Caki2 (cell line): ENCODE data around the gene RNASE8. TPM values are rescaled to one million over a fixed set of nuclear protein-coding genes. Genes with fewer than 3 reads are reported as not detected.

Experiments used
- DNase-seq: peaks from one replicate; pipeline ENCODE4 v3.0.0-alpha.2; 2015; ENCODE audit warnings: low read depth
- in situ Hi-C: cut with HindIII; loops from 2 replicates; pipeline ENCODE4 v1.10.0; 2016; ENCODE audit warnings: low sequenced_read_pairs, low pct_unique_long_range_greater_than_20kb, mixed read lengths
- total RNA-seq: library from RNA; depleted of rRNA; stranded (reverse); fragments of >200 nt; shearing (Covaris generic); gene quantifications from 2 replicates; pipeline ENCODE4 v1.2.3, GENCODE V29; 2014; ENCODE audit warnings: low replicate concordance

Gene RNASE8
- total RNA-seq, 1 experiment from 2014 or later, result not detected

DNA sequence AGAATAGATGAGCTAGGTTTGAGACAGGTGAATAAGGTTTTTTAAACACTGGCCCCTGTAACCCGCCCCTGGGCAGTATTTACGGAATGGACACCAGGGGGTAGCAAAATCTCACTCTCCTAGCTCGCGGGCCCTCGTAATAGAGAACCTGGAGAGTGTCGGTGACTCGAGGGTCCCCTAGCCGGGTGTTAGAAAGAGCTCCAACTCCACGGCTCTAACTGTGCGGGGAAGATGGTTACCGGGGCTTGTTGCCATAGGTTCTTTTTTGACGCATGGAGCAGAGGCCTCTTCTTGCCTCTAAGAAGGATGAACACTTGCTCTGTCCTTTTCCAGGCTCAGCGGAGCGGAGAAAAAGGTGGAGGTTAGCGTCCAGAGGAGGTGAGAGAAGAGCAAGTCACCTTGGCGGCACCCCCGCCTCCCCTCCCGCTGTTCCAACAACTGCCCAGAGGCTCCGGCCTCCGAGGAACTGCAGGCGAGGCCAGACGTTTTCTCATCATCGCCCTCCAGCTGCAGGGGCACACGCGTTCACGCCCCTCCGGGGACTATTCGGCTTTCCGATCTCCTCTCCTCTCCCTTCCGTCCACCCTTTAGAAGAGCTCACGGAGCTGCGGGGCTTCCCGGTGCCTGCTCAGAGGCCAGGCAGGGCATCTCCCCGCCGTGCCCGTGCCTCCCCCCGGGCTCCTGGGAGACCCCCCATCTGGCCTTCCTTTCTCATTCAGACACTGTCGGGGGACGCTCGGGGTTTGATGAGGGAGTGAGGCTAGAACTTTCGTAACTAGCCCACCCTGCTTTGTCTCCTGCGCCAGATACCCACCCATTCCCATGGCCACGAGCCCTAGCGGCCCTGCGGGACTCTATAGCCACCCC, 11.1 kb downstream of the RNASE8 start:
- in situ Hi-C loops, result no loop called here
- DNase-seq, result no peak

DNA sequence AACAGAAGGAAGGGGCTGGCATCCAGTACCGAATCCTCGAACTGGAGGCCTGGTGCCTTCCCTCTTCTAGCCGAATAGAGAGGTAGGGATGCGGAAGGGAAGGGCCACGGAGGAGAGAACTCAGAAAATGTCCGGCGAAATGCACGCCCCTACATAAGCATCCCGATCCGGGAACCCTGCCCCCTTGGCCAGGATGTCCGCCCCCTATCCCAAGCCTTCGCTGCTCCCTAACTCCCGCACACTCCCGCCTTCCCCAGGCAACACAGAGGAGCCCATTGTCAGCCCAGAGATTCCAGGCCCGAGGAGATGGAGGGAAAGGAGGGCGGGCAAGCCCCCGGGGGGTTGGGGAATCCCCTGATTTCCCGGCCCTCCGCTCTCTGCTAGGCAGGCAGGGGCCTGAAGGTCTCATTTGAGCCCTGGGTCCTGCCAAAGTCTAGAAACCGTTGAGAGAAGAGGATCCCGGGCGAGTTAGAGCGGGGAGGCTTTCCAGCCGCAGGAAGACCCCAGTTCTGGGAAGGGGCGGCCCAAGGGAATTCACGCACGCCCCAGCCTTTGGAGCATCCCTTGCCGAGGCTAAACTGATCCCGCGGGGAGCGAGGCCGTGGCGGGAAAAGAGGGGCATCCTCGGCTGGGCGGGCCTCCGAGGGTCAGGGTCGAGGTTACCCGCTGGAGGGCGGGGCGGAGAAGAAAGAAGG, 11.9 kb downstream of the RNASE8 start:
- in situ Hi-C loops, result no loop called here
- DNase-seq, result no peak

DNA sequence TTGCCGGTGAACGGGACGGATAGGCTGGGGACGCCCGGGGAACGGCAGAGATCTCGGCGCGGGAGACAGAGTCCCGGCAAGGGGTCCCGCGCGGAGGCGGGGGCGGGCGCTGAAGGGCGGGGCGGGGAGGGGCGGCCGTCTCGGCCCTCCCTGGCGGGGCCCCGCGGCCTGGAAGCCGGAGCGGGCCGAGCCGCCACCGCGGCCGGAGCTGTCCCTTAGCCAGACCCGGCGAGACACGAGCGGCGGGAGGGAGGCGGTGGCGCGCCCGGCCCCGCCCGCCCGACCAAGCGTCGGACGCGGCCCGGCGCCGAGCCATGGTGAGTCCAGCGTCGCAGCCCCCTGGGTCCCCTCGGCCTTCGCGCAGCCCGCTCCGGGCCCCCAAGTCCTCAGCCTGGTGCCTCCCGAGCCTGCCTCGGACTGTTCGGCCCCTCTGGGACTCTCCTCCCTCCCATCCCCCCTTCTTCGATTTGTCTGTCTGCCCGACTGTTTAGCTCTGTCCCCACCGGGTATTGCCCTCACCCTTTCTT, 12.5 kb downstream of the RNASE8 start, which contains the start of gene ARHGEF40:
Gene ARHGEF40, plus strand, starts transcription at position 222 of the 527 bp plus-strand sequence. Its CDS starts 93 bp downstream, at position 315.
- in situ Hi-C loops, result no loop called here
- peak; percentile 57 for DNase-seq

DNA sequence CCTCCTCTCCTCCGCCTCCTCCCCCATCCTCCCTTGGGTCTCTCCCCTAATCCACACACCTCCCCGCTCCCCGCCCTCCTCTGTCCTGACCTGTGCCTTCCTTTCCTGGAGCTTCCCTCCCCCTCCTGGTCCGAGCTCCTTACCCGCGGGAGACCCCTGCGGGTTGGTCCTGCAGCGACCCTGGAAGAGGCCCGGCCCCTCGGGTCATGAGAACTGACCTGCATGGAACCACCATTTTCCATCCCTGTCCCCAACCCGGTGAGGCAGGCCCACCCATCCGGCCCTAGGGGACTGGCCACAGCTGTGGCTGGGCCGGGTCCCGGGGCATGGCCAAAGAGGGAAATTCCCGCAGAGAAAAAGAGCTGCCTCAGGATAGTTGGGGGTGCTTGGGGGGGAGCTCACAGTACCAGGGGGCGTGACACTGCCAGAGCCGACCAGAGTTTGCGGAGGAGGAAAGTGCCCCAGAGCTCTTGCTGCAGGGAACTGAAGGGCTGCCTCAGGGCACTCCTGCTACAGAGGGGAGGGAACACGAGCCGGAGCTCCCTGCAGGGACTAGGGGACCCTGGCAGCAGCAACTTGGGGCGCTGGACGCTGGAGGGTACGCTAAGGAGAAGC, 13.1 kb downstream of the RNASE8 start:
- in situ Hi-C loops, result no loop called here
- DNase-seq, result peak; percentile 58

DNA sequence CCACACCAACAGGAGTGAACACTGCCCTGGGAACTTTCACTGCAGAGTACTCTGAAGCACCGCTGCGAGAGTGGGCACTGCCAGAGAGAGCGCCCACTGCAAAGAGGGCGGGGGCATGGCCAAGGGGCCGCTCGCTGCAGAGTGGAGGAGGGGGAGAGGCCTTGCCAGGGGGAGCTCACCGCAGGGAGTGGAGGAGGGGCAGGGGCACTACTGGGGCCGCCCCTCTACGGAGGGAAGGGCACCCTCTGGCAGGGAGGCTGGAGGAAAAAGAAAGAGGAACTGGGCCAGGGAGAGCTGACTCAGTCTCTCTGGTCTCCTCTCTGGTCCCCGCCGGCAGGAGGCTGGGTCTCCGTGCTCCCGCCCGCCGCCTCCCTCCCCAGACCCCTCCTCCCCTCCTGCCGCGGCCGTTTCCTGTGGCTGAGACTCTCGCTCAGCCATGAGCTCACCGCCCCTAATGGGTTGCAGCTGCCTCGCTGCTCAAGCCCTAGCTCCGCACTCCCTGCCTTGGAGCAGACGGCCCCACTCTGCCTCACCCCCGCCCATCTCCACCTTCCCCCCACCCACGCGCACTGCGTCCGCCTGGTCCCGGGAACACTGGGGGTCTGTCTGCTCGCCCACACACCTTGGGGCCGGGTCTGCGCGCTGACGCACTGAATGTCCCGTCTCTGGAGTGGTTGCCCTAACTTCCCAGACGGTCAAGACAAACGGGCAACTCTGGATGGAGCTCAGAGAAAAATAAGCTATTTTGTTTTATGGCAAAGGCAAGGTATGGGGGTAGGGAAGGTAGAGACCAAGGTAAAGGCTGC, 13.8 kb downstream of the RNASE8 start:
- in situ Hi-C loops, result no loop called here
- peak; percentile 77 for DNase-seq

DNA sequence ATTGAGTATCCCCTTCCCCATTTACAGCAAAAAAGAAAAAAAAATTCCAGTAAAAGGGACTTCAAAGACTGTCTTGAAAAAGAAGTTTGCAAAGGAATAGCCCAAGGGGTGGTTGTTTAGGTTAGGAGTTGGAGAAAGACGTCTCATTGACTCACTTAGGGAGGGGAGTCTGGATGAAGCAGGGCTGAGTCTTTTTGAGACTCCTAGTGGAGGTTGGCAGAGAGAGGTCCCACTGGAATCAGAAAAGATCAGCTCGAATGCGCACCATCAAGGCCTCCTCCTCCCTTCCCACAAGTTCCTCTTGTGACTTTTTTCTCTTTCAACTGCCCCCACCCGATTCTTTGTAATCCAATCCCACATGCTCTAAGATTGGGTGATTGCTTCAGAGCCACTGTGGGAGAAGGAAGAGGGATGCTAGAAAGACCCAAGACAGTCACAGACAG, 14.4 kb downstream of the RNASE8 start:
- in situ Hi-C loops, result no loop called here
- no peak for DNase-seq

DNA sequence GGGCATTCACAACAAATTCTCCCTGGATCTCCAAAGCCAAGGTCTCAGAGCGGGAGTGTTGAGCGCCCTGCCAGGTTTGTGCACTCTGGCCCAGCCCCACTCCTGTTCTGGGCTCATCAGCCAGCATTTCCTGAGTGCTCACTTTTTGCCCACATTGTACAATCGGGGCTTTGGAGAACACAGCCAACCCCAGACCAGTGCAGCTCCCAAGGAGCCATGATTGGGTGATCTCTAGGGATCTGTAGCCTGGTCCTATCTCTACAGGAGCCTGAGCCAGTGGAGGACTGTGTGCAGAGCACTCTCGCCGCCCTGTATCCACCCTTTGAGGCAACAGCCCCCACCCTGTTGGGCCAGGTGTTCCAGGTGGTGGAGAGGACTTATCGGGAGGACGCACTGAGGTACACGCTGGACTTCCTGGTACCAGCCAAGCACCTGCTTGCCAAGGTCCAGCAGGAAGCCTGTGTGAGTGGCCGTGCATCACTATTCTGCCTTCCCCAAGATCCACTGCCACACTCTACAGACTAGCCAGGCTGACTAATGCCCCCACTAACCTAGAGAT, 15.2 kb downstream of the RNASE8 start:
- in situ Hi-C loops, result no loop called here
- DNase-seq, result no peak

DNA sequence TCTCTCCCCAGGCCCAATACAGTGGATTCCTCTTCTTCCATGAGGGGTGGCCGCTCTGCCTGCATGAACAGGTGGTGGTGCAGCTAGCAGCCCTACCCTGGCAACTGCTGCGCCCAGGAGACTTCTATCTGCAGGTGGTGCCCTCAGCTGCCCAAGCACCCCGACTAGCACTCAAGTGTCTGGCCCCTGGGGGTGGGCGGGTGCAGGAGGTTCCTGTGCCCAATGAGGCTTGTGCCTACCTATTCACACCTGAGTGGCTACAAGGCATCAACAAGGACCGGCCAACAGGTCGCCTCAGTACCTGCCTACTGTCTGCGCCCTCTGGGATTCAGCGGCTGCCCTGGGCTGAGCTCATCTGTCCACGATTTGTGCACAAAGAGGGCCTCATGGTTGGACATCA, 16.3 kb downstream of the RNASE8 start:
- in situ Hi-C loops, result no loop called here
- no peak for DNase-seq

DNA sequence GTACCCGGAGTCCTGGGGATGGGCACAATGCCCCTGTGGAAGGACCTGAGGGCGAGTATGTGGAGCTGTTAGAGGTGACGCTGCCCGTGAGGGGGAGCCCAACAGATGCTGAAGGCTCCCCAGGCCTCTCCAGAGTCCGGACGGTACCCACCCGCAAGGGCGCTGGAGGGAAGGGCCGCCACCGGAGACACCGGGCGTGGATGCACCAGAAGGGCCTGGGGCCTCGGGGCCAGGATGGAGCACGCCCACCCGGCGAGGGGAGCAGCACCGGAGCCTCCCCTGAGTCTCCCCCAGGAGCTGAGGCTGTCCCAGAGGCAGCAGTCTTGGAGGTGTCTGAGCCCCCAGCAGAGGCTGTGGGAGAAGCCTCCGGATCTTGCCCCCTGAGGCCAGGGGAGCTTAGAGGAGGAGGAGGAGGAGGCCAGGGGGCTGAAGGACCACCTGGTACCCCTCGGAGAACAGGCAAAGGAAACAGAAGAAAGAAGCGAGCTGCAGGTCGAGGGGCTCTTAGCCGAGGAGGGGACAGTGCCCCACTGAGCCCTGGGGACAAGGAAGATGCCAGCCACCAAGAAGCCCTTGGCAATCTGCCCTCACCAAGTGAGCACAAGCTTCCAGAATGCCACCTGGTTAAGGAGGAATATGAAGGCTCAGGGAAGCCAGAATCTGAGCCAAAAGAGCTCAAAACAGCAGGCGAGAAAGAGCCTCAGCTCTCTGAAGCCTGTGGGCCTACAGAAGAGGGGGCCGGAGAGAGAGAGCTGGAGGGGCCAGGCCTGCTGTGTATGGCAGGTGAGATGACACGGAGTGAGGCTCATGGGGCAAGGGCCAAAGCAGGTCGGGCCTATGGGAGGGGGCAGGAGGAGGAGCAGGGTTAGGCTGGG, 17.0 kb downstream of the RNASE8 start:
- DNase-seq, result no peak
- in situ Hi-C loops, result no loop called here

DNA sequence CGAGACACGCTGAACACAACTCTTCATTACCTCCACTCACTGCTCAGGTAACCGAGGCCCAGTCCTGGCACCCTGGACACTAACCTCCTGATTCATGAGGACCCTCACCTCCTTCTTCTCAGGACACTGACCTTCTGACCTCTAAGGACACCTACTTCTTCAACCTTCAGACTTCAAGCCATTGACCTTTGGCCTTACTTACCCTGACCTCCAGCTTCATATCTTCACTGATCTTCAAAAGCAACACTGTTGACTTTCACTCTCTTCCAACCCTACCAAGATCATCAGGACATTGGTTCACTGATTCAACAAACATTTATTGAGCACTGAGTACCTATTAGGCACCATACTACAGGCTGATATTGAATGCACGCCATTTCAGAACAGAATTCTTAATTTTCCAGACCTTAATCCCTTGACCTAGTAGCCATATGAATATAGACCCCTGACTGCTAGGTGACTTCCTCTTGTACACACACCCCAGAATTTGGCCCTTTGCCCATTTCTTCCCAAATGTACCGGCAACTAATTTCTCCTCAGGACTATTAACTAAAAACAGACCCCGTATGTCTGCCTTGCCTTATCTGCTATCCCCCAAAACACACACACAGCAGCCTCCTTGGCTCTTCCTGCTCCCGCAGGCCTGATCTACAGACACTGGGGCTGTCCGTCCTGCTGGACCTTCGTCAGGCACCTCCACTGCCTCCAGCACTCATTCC, 18.3 kb downstream of the RNASE8 start:
- in situ Hi-C loops, result no loop called here
- DNase-seq, result no peak

DNA sequence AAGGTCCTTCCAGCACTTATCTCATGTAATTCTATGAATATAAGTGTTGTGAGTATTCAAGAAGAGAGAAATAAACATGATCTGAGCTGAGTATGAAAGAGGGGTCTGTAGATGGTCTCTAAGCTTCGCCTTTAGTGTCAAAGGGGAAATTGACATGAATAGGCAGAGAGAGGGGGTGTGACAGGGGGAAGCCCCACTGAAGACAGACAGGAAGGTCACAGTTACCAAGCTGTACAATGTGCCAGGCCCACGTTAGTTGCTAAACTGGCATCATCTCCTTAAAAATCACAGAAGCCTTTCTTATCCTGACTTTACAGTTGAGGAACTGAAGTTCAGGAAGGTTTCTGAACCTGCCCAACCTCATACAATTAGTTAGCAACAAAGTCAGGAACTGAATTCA, 20.1 kb downstream of the RNASE8 start:
- no peak for DNase-seq
- in situ Hi-C loops, result no loop called here

DNA sequence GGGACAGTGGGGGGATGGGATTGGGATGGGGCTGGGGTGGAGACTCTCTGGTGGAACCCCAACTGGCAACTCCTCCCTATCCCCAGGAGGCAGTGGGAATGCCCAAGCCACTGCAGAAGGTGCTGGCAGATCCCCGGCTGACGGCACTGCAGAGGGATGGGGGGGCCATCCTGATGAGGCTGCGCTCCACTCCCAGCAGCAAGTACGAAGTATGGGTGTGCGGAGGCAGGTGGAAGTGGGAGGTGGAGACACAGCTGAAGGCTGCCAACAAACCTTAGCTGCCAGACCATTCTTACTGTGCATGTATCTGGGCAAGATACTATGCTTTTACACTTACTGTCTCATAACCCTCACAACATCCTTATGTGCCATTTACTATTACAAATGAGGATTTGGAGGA, 20.7 kb downstream of the RNASE8 start:
- in situ Hi-C loops, result no loop called here
- DNase-seq, result no peak

DNA sequence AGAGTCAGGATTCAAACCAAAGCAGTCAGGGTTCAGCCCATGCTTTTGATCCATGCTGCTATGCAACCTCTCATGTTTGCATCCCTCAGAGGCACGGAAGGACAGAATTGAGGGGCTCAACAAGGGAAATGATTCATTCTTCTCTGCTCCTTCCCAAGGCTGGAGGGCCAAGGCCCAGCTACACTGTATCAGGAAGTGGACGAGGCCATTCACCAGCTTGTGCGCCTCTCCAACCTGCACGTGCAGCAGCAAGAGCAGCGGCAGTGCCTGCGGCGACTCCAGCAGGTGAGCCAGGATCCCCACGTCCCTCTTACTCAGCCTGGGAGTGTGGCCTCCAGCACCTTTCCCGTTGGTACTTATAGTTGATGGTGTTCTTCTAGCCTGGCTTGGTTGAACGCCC, 21.1 kb downstream of the RNASE8 start:
- no peak for DNase-seq
- in situ Hi-C loops, result no loop called here

DNA sequence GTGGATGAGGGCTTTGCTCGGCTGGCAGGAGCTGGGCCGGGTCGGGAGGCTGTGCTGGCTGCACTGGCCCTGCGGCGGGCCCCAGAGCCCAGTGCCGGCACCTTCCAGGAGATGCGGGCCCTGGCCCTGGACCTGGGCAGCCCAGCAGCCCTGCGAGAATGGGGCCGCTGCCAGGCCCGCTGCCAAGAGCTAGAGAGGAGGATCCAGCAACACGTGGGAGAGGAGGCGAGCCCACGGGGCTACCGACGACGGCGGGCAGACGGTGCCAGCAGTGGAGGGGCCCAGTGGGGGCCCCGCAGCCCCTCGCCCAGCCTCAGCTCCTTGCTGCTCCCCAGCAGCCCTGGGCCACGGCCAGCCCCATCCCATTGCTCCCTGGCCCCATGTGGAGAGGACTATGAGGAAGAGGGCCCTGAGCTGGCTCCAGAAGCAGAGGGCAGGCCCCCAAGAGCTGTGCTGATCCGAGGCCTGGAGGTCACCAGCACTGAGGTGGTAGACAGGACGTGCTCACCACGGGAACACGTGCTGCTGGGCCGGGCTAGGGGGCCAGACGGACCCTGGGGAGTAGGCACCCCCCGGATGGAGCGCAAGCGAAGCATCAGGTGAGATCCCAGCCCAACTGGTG, 24.0 kb downstream of the RNASE8 start:
- in situ Hi-C loops, result no loop called here
- DNase-seq, result no peak

DNA sequence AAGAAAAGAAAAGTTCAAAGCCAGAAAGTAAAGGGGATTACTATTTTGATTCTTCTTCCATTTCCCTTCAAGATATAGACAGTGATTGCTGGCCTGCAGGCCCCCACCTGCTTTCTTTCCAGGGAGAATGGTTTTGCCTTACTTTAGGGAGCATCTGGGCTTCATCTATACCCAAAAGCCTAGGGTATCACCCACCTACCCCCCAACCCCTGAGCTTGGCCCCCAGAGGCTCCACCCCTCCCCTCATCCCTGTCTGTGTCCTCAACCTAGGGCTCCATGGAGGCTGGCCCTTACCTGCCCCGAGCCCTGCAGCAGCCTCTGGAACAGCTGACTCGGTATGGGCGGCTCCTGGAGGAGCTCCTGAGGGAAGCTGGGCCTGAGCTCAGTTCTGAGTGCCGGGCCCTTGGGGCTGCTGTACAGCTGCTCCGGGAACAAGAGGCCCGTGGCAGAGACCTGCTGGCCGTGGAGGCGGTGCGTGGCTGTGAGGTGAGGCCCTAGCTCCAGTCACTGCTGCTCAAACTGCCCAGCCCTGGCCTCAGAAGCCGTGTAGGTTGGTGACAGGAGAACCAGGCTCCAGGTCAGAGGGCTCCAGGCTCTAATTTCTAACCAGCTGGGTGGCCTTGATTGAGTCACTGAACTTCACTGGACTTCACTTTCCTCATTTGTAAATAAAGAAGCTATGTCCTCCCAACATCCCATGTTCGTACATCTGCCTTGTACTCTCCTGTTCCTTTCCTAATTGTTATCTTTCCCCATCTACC, 26.1 kb downstream of the RNASE8 start:
- in situ Hi-C loops, result no loop called here
- no peak for DNase-seq
